CD4-positive, alpha-beta T cell treated with Interleukin-6 at 100 ng/mL for 8 hours (primary cell): ENCODE data around the gene PACS1.

ENCODE experiments used
- DNase-seq: peaks from one replicate; pipeline ENCODE4 v3.0.0-alpha.2; 2020; ENCODE audit warnings: mixed read lengths, low spot score

PACS1 gene

GRCh38 chr11:66224226-66224855 lies 154.3 kb downstream of the PACS1 start:
- no peak for DNase-seq

DNA sequence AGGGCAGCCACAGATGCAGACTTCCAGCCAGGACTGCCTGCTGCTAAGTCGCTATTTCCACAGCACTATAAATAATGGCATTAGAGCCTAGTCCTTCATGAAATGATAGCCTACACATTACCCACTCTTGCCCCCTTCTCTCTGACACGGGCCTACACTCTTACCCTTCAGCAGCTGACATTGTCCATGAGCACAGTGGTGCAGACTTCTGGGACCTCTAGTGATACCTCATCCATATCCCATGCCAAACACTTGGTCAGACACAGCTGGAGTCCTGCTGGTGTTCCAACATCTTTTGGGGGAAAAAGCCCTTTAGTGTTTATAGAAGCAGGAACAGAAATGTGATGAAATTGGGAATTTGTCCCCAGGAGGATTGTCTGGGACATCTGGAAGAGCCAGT lies 155.0 kb downstream of the PACS1 start:
- no peak for DNase-seq

GRCh38 chr11:66226101-66226500 lies 156.0 kb downstream of the PACS1 start:
- no peak for DNase-seq

DNA sequence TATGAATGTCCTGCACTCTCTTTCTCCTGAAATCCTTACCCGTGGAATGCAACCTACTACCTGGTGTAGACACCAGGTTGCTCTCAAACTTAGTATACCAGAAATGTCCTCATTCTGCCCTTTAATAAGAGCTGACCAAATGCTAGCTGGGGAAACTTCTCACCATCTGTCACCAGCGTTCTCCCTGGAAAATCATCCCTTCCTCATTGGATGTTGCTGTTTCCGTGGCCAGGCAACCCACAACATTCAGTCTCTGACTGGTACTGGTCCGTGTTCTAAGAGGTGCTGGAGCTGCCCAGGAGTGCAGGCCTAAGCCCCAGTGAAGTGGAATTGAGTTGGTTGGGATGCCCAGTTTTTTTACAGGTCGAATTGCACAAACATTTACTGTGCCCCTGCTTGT lies 157.6 kb downstream of the PACS1 start:
- DNase-seq = no peak

DNA sequence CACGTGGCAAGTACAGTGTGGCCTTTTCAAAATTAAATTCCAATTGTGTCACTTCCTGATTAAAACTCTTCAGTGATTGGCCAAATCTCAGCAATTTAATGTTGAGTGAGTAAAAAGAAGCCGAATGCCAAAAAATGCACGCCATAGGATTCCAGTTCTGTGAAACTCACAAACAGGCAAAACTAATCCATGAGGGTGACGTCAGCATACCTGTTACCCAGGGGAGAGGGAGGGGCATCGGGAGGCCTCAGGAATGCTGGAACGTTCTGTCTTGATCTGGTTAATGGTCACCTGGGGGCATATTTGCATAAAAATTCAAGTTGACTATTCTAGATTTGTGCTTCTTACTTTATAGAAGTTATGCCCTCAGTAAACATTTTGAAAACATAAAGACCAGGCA lies 158.4 kb downstream of the PACS1 start:
- DNase-seq = no peak

DNA sequence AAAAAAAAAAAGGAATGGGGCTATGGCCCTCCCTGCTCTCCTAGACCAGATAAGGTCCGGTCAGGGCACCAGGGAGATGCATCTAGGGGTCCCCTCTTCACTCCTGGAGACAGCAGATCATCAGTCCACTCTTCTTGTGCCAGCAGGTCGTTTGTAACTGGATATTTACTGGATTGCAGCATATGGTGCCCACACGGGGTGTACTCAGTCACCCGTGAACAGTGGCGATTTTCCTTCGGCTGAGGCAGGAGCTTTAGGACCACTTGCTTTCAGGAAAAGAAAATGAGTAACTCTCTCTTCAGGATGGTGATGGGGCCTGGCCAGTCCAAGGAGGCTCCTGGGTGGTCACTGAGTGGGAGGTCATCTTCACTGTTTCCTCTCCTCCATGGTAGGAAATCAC lies 160.1 kb downstream of the PACS1 start:
- no peak for DNase-seq

DNA sequence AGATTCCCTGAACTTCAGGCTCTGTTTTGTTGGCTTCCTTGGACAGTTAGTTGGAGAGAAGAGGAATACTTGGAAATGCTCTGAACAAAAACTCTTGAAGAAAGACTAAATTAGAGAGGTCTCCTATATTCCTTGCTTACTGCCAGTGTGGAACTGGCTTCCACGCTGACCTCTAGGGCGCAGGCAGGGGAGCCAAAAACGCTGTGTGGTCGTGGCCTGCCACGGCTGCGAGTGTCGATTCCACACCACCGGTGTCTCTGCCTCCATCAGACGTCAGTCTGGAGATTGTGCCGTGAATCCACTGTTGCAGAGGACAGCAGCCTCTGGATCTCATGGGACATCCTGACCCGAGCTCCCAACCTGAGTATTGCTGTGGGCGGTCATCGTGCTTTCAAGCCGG lies 160.9 kb downstream of the PACS1 start:
- DNase-seq = no peak

- no peak for DNase-seq
These were observed 161.5 kb downstream of the PACS1 start for GRCh38 chr11:66231561-66231960.

DNA sequence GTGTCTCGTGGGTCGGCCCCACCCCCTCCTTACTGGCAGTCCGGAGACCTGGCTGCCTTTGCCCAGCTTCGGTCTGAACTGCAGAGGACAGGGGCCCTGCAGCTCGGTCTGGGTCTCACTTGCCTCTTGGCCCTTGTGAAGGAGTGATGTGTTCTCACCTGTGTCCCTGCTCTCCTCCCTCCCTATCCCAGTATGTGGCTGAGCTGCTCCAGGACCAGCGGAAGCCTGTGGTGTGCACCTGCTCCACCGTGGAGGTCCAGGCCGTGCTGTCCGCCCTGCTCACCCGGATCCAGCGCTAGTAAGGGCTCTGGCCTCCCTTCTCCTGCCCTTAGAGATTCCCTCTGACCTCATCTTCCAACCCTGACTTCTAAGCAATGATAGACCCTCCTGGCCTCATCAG lies 162.7 kb downstream of the PACS1 start:
- no peak for DNase-seq

GRCh38 chr11:66233301-66233700 lies 163.2 kb downstream of the PACS1 start:
- DNase-seq = no peak

DNA sequence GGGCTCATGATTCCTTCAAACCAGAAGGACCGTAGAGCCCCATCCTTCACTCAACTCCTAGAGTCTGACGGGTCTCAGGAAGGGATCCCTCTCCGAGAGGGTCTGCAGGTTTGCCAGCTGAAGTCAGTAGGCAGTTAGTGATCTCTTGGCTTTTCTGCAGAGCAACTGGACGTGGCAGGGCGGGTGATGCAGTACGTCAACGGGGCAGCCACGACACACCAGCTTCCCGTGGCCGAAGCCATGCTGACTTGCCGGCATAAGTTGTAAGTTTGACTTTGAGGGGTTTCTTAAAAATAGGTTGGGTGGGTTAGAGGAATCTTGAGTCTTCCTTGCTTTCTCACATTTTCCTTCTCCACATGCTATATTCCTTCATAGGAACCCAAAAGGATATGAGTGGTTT lies 165.1 kb downstream of the PACS1 start:
- no peak for DNase-seq

DNA sequence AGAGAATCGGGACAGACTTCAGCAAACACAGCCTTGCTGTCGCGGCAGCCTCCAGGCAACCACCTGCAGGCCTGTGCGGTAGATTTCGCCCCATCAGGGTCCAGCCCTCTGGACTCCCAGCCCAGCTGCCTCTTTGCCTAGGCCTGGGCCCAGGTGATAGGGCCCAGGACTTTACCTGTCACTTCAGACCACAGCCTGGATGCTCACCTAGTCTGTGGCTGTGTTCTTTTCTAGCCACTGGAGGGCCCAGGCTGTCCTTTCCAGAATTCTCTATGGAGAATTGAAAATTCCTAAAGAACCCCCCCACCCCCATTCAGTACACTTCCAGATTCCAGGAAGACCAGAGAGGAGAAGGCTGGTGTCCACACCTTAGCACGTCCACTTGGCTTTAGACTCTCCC lies 167.8 kb downstream of the PACS1 start:
- DNase-seq = no peak

DNA sequence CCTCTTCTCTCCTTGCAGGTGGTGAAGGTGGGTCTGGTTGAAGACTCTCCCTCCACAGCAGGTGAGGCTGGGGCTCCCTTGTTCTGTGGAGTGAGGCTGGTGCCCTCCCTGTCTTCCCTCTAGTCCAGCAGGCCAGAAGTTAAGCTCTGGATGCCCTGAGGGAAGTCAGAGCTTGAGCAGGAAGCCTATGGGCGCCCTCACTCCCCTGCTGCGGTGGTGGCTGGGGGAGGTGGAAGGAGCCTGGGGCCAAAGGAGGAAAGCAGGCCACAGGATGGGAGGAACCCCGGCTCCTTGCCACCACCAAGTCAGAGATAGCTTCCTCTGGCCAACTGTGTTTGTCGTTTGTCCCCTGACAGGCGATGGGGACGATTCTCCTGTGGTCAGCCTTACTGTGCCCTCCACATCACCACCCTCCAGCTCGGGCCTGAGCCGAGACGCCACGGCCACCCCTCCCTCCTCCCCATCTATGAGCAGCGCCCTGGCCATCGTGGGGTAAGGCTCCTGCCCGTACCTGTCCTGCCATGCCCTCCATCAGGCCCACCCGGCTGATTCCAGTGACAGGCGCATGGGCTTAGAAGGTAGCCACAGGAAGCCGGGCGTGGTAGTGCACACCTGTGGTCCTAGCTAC lies 168.8 kb downstream of the PACS1 start:
- DNase-seq = no peak

GRCh38 chr11:66239511-66239910 lies 169.4 kb downstream of the PACS1 start:
- DNase-seq = no peak

DNA sequence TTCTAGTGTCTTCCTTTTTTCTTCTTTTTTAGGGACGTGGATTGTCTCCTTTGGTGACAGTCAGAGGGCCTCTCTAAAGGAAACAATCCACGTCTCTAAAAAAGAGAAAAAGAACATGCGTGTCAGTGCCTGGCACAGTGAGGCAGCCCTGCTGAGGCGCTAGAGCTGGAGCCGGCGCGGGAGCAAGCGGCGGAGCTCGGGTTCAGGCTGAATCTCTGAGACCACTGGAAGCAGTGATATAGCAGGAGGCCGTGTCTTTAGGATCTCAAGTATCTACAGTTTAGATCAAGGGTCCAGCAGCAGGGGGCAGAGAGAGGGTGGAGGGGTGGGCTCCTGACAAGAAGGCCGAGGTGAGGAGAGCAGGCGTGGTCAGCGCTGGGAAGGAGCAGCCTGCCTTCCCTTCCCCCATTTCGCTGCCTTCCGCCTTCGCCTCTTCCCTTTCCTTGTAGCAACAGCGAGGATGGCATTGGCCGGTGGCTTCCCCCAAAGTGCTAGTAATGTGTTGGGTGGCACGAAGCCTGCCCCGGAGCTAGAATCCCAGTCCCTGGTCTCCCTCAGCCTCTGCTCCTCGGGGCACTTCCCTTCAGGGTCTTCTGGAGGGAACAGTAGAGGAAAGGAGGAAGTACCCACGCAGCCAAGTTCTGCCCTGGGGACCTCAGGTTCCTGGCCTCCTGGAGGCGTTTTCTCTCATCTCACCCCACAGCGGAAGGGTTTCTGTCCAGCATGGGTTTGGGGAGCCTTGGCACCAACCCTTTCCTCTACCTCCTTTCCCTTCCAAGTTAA lies 170.1 kb downstream of the PACS1 start:
- DNase-seq = no peak

- DNase-seq = no peak
These were observed 170.7 kb downstream of the PACS1 start for GRCh38 chr11:66240781-66241136.

- no peak for DNase-seq
These were observed 172.2 kb downstream of the PACS1 start for GRCh38 chr11:66242095-66242765.

GRCh38 chr11:66243782-66244535 lies 173.9 kb downstream of the PACS1 start:
- no peak for DNase-seq

DNA sequence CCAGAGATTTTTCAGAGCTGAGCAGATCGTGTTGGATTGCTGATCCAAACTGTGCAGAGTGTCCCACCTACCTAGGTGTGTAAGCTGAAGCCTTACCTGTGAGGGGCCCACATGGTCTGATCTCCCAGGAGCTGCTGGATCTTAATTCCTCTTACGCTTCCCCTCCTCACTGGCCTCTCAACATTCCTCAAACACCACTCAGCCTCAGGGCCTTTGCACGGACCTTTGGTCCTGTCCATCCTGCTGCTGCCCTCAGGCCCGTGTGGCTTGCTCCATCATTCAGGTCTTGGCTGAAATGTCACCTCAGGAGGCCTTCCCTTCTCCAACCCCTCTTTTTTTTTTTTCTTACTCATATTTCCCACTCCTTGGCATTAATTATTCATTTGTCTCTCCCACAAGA lies 177.2 kb downstream of the PACS1 start:
- DNase-seq = no peak

- DNase-seq = no peak
These were observed 177.7 kb downstream of the PACS1 start for GRCh38 chr11:66247801-66248200.

GRCh38 chr11:66248903-66249302 lies 178.8 kb downstream of the PACS1 start:
- no peak for DNase-seq

- no peak for DNase-seq
These were observed 181.7 kb downstream of the PACS1 start for GRCh38 chr11:66251809-66252208.
